Measurements from ENCODE around the gene APOM.

GRCh38 chr6:31666337-31666965 is 10.8 kb downstream of the APOM start:
- TF ChIP-seq POLR2A (IDR thresholded peaks at IDR 0.05; ENCODE audit: low read depth, low read length) (no peak), CTCF (conservative IDR thresholded peaks at IDR 0.05; ENCODE audit: low read depth, low read length) (no peak)

Data from IMR-90 (cell line).